Stimulated activated CD4-positive, alpha-beta T cell treated with anti-CD3 and anti-CD28 coated beads, Interleukin-4, amount 100 ng/mL, for 24 hours (primary cell): ENCODE measurements around the gene ZNF829.

ENCODE experiments used
- DNase-seq: peaks from one replicate; pipeline ENCODE4 v3.0.0-alpha.2; 2020

The ZNF829 gene

DNA sequence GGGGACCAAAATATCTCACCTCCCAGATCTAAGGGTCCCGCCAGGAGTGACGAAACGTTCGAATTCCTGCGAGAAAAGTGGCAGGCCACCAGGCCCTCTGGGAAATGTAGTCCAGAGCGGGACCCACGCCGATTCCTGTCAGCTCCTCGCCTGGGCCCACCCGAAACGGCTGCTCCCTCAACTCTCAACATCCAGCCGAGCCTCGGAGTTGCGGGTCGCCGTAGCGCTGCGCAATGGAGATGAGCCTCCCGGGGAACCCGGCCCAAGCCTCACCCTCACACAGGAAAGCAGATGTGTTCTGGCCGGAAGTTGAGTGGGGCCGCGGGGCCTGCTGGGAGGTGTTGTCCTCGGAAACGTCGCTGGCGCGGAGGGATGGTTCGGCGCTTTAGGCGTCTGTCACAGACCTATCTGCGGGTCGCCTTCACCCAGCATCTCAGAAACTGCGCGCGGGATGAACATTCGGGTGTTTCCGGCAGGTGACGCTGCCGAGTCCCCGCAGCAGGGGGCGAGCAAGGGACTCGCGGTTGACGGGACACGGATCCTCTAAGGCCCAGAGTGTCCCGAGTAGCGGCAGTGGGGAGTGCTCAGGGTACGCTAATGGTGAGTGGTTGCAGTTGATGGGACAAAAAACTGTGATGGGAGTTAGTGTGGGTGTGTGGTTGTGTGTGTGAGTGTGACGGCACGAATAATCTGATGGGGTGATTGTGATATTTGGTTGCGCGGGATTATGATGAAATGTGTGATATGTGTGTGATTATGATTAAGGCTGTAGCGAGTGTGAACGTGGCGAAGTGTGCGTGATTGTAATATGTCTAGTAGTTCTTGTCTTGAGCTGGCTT, at the start of gene ZNF829, which contains the start of gene ZNF568:
TSS of gene ZNF829 (minus strand) at position 300 of the 839 bp plus-strand sequence. CDS start 1,124 bp downstream, outside the sequence.
TSS of gene ZNF568 (plus strand) at position 341 of the 839 bp plus-strand sequence. CDS start 6,439 bp downstream, outside the sequence.
- peak; percentile 94 for DNase-seq

- DNase-seq = no peak
Observed at GRCh38 chr19:36963280-36963679, 47.2 kb upstream of the ZNF829 start.

DNA sequence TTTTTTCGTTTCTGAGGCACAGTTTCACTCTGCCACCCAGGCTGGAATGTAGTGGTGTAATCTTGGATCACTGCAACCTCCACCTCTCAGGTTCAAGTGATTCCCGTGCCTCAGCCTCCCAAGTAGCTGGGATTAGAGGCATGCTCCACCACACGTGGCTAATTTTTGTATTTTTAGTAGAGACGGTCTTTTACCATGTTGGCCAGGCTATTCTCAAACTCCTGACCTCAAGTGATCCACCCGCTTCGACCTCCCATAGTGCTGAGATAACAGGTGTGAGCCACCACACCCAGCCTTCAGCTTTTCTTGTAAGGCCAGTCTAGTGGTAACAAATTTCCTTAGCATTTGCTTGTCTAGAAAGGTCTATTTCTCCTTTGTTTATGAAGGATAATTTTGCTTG, 46.3 kb upstream of the ZNF829 start:
- DNase-seq = no peak

- no peak for DNase-seq
Observed at GRCh38 chr19:36950335-36951119, 34.4 kb upstream of the ZNF829 start.

GRCh38 chr19:36939153-36939552, 23.1 kb upstream of the ZNF829 start:
- DNase-seq = no peak

DNA sequence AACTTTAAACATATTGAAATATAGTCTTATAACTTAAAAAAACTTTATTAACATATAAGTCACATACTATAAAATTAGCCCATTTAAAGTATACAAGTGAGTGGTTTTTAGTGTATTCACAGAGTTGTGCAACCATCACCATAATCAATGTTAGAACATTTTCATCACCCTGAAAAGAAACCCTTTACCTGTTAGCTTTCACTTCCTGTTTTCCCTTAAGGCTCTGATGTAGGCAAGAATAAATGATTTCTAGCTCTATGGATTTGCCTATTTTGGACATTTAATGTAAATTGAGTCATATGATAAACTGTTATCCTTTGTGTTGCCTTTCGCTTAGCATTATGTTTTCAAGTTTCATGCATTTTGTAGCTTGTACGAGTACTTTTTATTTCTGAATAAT, 15.6 kb upstream of the ZNF829 start:
- DNase-seq = no peak

DNA sequence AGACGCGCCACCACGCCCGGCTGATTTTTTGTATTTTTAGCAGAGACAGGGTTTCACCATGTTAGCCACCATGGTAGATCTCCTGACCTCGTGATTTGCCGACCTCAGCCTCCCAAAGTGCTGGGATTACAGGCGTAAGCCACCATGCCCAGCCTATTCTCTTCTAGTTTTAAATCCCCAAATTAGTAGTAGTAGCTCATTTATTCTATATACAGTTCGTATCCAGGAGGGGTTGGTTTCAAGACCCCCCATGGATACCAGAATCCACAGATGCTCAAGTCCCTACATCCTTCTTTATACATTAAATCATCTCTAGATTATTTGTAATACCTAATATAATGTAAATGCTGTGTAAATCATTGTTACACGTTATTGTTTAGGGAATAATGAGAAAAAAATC, 2.0 kb upstream of the ZNF829 start:
- DNase-seq = no peak

DNA sequence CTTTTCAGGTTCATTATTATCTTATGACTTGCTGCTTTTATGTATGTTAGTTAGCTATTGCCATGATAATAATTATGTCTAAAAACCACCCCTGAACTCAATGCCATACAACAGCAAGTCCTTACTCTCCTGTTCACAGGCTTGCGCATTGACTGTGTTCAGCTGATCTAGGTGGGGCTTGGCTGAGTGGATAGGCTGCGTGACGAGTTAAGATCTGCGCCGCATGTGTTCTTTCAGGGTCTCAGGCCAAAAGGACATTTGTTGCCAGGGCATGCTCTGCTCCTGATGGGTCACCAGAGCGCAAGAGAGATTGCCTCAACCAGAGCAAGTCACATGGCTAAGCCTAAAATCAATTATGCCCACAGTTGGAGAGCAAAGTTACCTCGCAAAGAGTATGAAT, 900 bp upstream of the ZNF829 start:
- DNase-seq = no peak

DNA sequence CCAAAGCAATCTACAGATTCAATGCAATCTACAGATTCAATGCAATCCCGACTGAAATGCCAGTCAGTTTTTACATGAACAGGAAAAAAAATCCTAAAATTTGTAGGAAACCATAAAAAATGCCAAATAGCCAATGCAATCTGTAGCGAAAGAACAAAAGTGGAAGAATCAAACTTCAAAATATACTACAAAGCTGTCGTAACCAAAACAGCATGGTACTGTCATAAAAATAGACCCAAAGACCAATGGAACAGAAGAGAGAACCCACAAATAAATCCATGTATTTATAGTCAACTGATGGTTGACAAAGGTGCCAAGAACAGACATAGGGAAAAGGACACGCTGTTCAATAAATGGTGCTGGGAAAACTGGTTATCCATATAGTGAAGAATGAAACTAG, 17.7 kb downstream of the ZNF829 start:
- no peak for DNase-seq

GRCh38 chr19:36894849-36895383, 21.2 kb downstream of the ZNF829 start:
- no peak for DNase-seq

GRCh38 chr19:36891768-36892357, 24.2 kb downstream of the ZNF829 start:
- no peak for DNase-seq

DNA sequence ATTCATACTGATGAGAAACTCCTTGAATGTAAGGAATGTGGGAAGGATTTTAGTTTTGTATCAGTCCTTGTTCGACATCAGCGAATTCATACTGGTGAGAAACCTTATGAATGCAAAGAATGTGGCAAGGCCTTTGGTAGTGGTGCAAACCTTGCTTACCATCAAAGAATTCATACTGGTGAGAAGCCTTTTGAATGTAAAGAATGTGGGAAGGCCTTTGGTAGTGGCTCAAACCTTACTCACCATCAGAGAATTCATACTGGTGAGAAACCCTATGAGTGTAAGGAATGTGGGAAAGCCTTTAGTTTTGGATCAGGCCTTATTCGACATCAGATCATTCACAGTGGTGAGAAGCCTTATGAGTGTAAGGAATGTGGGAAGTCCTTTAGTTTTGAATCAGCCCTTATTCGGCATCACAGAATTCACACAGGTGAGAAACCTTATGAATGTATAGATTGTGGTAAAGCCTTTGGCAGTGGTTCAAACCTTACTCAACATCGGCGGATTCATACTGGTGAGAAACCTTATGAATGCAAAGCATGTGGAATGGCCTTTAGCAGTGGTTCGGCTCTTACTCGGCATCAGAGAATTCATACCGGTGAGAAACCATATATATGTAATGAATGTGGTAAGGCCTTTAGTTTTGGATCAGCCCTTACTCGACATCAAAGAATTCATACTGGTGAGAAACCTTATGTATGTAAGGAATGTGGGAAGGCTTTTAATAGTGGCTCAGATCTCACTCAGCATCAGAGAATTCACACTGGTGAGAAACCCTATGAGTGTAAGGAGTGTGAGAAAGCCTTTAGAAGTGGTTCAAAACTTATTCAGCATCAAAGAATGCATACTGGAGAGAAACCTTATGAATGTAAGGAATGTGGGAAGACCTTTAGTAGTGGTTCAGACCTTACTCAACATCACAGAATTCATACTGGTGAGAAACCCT, 38.8 kb downstream of the ZNF829 start:
- no peak for DNase-seq

GRCh38 chr19:36851898-36852297, 64.2 kb downstream of the ZNF829 start:
- no peak for DNase-seq

DNA sequence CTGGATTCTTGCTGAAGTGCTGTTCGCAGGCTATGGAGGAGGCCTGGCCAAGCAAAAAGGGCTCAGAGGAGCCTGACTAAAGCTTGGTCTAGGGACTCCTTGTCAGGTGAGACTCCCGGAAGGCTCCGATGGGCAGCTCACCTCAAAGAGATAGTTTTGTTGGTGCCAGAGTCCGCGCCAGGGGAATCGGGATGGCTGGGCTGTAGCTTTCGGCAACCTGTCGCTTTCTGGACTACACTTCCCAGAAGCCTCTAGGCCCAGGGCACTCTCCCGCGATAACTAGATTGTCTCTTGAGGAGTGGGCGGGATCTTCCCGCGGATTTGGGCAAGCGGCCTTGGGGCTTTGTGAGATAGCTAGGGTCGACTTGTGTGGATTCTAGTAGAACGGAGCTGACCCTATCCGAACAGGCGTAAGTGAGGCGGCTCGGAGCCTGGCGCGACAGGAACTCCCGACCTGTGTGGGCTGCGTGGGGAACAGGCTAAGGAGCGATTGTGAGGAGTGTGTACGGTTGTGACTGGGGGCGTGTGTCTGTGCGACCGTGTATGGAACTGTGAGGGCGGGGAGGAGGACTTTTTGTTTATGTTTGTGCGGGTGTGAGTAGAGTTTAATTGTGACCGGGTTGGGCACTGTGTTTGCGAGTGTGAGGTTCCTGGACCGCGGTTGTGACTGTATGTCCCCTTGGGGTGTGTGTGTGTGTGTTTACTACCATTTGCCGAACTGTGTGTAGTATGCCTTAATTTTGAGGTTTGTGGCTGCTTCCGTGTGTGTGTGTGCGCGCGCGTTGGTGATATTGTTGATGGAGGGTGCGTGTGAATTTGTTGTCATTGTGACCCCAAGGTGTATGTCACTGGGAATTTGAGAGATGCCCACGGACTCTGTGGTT, 65.3 kb downstream of the ZNF829 start, which contains the start of gene ZNF345:
TSS of gene ZNF345 (plus strand) at position 318 of the 884 bp plus-strand sequence. CDS start 25,955 bp downstream, outside the sequence.
- DNase-seq = peak; percentile 88

DNA sequence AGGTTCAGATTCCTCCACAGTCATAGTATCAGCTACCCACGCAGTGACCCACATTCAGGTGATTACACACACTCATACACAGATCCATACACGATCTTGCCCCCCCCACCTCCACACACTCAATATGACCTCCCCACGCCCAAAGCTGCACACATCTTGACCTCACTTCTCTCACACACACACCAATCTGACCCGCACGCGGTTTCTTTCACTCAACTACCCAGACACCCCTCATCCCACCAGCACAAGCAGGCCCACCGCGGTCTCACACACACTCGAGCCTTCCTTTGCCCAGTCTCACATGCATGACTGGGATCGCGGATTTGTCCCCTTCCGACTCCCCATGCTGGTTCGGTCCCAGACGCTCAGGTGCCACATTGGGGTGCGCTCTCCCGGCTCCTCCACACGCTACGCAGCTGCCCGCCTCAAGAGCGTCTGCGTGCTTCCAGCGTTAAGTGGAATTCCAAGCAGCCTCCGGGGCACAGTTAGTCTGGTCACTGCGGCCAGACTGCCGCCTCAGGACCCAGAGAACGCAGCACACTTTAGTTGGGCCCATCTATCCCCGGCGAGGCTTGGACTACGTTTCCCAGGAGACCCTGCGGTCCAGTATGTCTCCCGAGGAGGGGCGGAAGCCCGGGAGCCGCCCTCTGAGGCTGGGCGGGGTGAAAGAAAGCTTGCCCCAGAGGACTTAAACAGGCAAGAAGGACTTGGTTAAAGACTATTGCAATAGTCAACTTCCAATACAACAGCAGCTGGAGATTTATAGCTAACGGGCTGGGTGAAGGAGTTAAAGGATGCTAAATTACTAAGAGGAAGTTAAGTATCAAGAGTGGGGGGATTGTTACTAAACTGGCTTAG, 66.2 kb downstream of the ZNF829 start:
- DNase-seq = peak; percentile 92

DNA sequence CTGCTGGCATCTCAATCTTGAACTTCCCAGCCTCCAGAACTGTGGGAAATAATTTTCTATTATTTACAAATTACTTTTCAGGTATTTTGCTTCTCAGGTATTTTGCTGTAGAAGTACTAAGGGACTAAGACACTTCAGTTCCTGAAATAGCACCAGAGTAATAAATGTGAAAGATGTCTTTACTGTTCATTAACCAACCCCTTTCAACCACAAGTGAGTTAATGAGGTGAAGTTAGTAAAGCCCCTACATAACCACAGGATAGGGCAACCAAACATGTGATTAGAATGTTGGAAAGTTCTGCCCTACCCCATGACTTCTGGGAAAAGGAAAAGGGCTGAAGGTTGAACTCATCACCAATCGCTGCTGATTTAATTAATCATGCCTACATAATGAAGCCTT, 68.1 kb downstream of the ZNF829 start:
- no peak for DNase-seq

DNA sequence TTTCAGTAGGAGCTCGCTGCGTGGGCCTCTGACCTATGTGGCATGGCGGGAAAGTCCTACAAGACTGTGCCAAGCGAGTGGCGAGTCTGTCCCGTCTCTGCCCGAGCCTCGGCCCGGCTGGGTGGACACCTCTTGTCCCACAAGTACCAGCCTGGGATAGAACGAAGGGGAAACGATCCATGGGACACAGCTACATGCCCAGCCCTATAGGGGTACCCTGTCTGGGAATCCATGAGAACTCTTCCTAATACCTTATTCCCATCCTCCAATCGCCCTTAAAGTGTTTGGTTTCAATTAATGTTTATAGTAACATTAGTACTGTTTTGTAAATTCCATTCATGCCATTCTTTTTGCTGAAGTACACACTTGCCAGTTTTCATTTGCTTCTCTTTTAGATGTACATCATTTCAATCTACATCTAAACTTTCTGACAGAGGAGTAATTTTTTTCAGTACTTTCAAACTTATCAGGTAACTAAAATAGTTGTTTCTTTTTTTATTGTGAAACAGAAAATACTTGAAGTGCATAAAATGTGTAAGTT, 77.2 kb downstream of the ZNF829 start:
- DNase-seq = no peak
